HCT116 (cell line): ENCODE measurements around the gene UBAP2. TPM values are rescaled to one million over a fixed set of nuclear protein-coding genes. Genes with fewer than 3 reads are reported as not detected.

ENCODE experiments used
- ATAC-seq: fragments of 200-7000 bp; cut with Tn5 transposase; 2 replicates; pipeline ENCODE4 v1.9.1; 2020; ENCODE audit warnings: mild to moderate bottlenecking, moderate library complexity
- BruUV-seq: library from RNA; stranded (reverse); fragments of 400-500 nt; replicated peaks from 2 replicates; lab custom pipeline; 2021; lab: Mats Ljungman, UMichigan
- CTCF ChIA-PET: fragments of 300-600 bp; sonication (Branson Sonifier 250); formaldehyde crosslinking; loops from one replicate; lab custom pipeline; 2021; ENCODE audit warnings: antibody characterized with exemption; lab: Charles Lee
- POLR2A ChIA-PET: fragments of 300-600, 350-600 bp; sonication (Branson Sonifier 250); formaldehyde crosslinking; loops from one replicate; lab custom pipeline; 2021; ENCODE audit warnings: antibody characterized with exemption; lab: Charles Lee
- RAD21 ChIA-PET, 2 experiments: fragments of 300-600 bp; sonication (Branson Sonifier 250); formaldehyde crosslinking; loops; one replicate each; lab custom pipeline; 2023; ENCODE audit warnings: low total read pairs in 2 of 2; ENCODE audit not compliant: uncharacterized antibody in 2 of 2, unreplicated experiment in 2 of 2, low non-redundant PET in 1 of 2; lab: Charles Lee
- DNase-seq: peaks from one replicate; pipeline ENCODE4 v3.0.0-alpha.2; 2010; ENCODE audit warnings: low read depth, low spot score
- H2AFZ ChIP-seq: fragments of 200-600 bp; shearing (Covaris generic), sonication (generic); 2 replicates; pipeline ENCODE4 v1.6.1; 2017; ENCODE audit warnings: low read depth, mixed run types, mixed read lengths, antibody characterized with exemption, low read length; ENCODE audit not compliant: poor library complexity, severe bottlenecking
- H3K27ac ChIP-seq: 2 replicates; pipeline ENCODE4 v1.5.1; 2012; ENCODE audit warnings: low read depth, low read length
- H3K27me3 ChIP-seq: fragments of 200-600 bp; sonication (generic); 2 replicates; pipeline ENCODE4 v1.6.1; 2016; ENCODE audit warnings: mixed run types, low read length, mixed read lengths; ENCODE audit not compliant: insufficient read depth
- H3K36me3 ChIP-seq, 2 experiments: fragments of 200-500 bp in 1 of 2; fragments of 200-600 bp in 1 of 2; sonication (Bioruptor generic) in 1 of 2; sonication (generic) in 1 of 2; 2 replicates each; pipeline versions ENCODE4 v1.5.1 to v1.6.1; 2014 to 2016; ENCODE audit warnings: low read length in 2 of 2, inconsistent platforms in 1 of 2, mixed read lengths in 1 of 2, mixed run types in 1 of 2; ENCODE audit not compliant: insufficient read depth in 2 of 2, control insufficient read depth in 1 of 2
- H3K4me1 ChIP-seq, 2 experiments: fragments of 200-600 bp in 1 of 2; sonication (generic) in 1 of 2; 2 replicates each; pipeline versions ENCODE4 v1.5.1 to v1.6.1; 2012 to 2017; ENCODE audit warnings: low read length in 2 of 2, inconsistent platforms in 1 of 2, mild to moderate bottlenecking in 1 of 2, mixed read lengths in 1 of 2, mixed run types in 1 of 2, moderate library complexity in 1 of 2; ENCODE audit not compliant: insufficient read depth in 2 of 2, control insufficient read depth in 1 of 2
- H3K4me2 ChIP-seq: fragments of 200-600 bp; sonication (generic); 2 replicates; pipeline ENCODE4 v1.6.1; 2017; ENCODE audit warnings: mixed run types, low read length, mixed read lengths
- H3K4me3 ChIP-seq, 2 experiments: fragments of 200-600 bp in 1 of 2; sonication (generic) in 1 of 2; replicated peaks in 1 of 2; 2 replicates each; pipeline ENCODE4 v1.5.1; 2011 to 2016; ENCODE audit warnings: low read length in 2 of 2, control low read depth in 1 of 2, low read depth in 1 of 2, mild to moderate bottlenecking in 1 of 2, mixed read lengths in 1 of 2, mixed run types in 1 of 2
- H3K79me2 ChIP-seq: fragments of 200-600 bp; sonication (generic); 2 replicates; pipeline ENCODE4 v1.6.1; 2017; ENCODE audit warnings: mild to moderate bottlenecking, mixed run types, low read length, moderate library complexity, mixed read lengths; ENCODE audit not compliant: insufficient read depth
- H3K9ac ChIP-seq: fragments of 200-600 bp; sonication (generic); 2 replicates; pipeline ENCODE4 v1.6.1; 2016; ENCODE audit warnings: low read length, mixed read lengths
- H3K9me2 ChIP-seq: fragments of 200-600 bp; sonication (generic), shearing (Covaris generic); 2 replicates; pipeline ENCODE4 v1.6.1; 2017; ENCODE audit warnings: mixed run types, mild to moderate bottlenecking, moderate library complexity; ENCODE audit not compliant: insufficient read depth
- H3K9me3 ChIP-seq, 2 experiments: fragments of 200-500 bp in 1 of 2; fragments of 200-600 bp in 1 of 2; sonication (Bioruptor generic) in 1 of 2; sonication (generic) in 1 of 2; 2 replicates each; pipeline ENCODE4 v1.6.1; 2014 to 2017; ENCODE audit warnings: low read length in 2 of 2, mixed read lengths in 2 of 2, inconsistent platforms in 1 of 2, low read depth in 1 of 2, mild to moderate bottlenecking in 1 of 2, mixed run types in 1 of 2, moderate library complexity in 1 of 2; ENCODE audit not compliant: control insufficient read depth in 1 of 2, insufficient read depth in 1 of 2
- H4K20me1 ChIP-seq: fragments of 200-600 bp; sonication (generic), shearing (Covaris generic); 2 replicates; pipeline ENCODE4 v1.6.1; 2017; ENCODE audit warnings: mixed run types, mild to moderate bottlenecking, moderate library complexity; ENCODE audit not compliant: insufficient read depth
- ATF3 ChIP-seq: IDR thresholded peaks from 2 replicates; pipeline ENCODE4 v1.6.1; 2012
- CBX3 ChIP-seq: IDR thresholded peaks from 2 replicates; pipeline ENCODE4 v1.6.1; 2012; ENCODE audit warnings: low read depth
- CEBPB ChIP-seq: IDR thresholded peaks from 2 replicates; pipeline ENCODE4 v1.6.1; 2012; ENCODE audit warnings: low read depth
- CTCF ChIP-seq, 3 experiments: fragments of 200-600 bp in 1 of 3; sonication (generic) in 1 of 3; IDR thresholded peaks in 2 of 3; conservative IDR thresholded peaks in 1 of 3; 2 replicates each; pipeline ENCODE4 v1.5.1; 2012 to 2017; ENCODE audit warnings: low read depth in 2 of 3, low read length in 2 of 3, antibody characterized with exemption in 1 of 3, borderline replicate concordance in 1 of 3, control low read depth in 1 of 3, mild to moderate bottlenecking in 1 of 3, mixed read lengths in 1 of 3, mixed run types in 1 of 3, moderate library complexity in 1 of 3; ENCODE audit not compliant: insufficient read depth in 1 of 3
- EGR1 ChIP-seq: IDR thresholded peaks from 2 replicates; pipeline ENCODE4 v1.6.1; 2012; ENCODE audit warnings: low read depth
- EZH2phosphoT487 ChIP-seq: fragments of 200-600 bp; IDR thresholded peaks from 2 replicates; pipeline ENCODE4 v1.6.1; 2018; ENCODE audit warnings: antibody characterized with exemption, borderline replicate concordance
- JUND ChIP-seq: IDR thresholded peaks from 2 replicates; pipeline ENCODE4 v1.6.1; 2012
- MAX ChIP-seq: IDR thresholded peaks from 2 replicates; pipeline ENCODE4 v1.6.1; 2012
- POLR2A ChIP-seq: IDR thresholded peaks from 2 replicates; pipeline ENCODE4 v1.7.0; 2011; ENCODE audit warnings: borderline replicate concordance; ENCODE audit not compliant: insufficient read depth, insufficient read length; ENCODE audit errors: extremely low read depth
- POLR2AphosphoS5 ChIP-seq: IDR thresholded peaks from 2 replicates; pipeline ENCODE4 v1.6.1; 2011; ENCODE audit warnings: mild to moderate bottlenecking, low read depth, low read length, moderate library complexity
- RAD21 ChIP-seq: IDR thresholded peaks from 2 replicates; pipeline ENCODE4 v1.6.1; 2012; ENCODE audit warnings: low read depth, mild to moderate bottlenecking
- REST ChIP-seq: IDR thresholded peaks from 2 replicates; pipeline ENCODE4 v1.6.1; 2012; ENCODE audit warnings: low read depth
- SIN3A ChIP-seq: IDR thresholded peaks from 2 replicates; pipeline ENCODE4 v1.6.1; 2012; ENCODE audit warnings: low read depth
- SP1 ChIP-seq: IDR thresholded peaks from 2 replicates; pipeline ENCODE4 v1.6.1; 2012; ENCODE audit warnings: low read depth
- SRF ChIP-seq: IDR thresholded peaks from 2 replicates; pipeline ENCODE4 v1.6.1; 2012; ENCODE audit warnings: low read depth
- TCF7L2 ChIP-seq: IDR thresholded peaks from 2 replicates; pipeline ENCODE4 v1.7.0; 2011; ENCODE audit warnings: borderline replicate concordance, inconsistent platforms; ENCODE audit not compliant: insufficient read depth, insufficient read length; ENCODE audit errors: extremely low read depth
- ZBTB33 ChIP-seq: IDR thresholded peaks from 2 replicates; pipeline ENCODE4 v1.6.1; 2011; ENCODE audit warnings: mild to moderate bottlenecking, low read length, moderate library complexity; ENCODE audit not compliant: insufficient replicate concordance; ENCODE audit errors: extremely low read depth
- ZFX ChIP-seq: fragments of 450-650 bp; IDR thresholded peaks from 2 replicates; pipeline ENCODE4 v1.6.1; 2017
- intact Hi-C: fragments of 100-400 bp; cut with micrococcal nuclease; formaldehyde crosslinking; loops from 2 replicates; pipeline ENCODE4 v1.10.0; 2022
- total RNA-seq: library from RNA; stranded (reverse); gene quantifications from one replicate; pipeline ENCODE4 v1.2.1, GENCODE V29; 2021; ENCODE audit not compliant: unreplicated experiment

UBAP2 gene
- total RNA-seq, 1 experiment from 2014 or later = 51.3 TPM

GRCh38 chr9:33913541-33913940 is 135.1 kb downstream of the UBAP2 start:
- peaks cover 6 to 28% of the 10 kb centered on the region in 2 experiments; a peak in 3 of 4 replicates for H3K36me3 ChIP-seq
- no peak overlapping the region for H3K4me2 ChIP-seq
- ChIA-PET RAD21 (no interaction called here), CTCF (interaction anchor here (1.1 to 1.7 kb wide), 2 partner anchors 11 to 176 kb away, joined by 3 to 7 read pairs; no protein-coding TSS in a partner anchor), POLR2A (no interaction called here)
- no TSS peak for BruUV-seq
- H2AFZ ChIP-seq = no peak overlapping the region
- H3K27me3 ChIP-seq = no peaks in the 10 kb centered on the region
- DNase-seq (no peak), ATAC-seq (no peak)
- intact Hi-C loops = loop anchor here (10.0 kb wide), 1 partner anchor 99 kb away; the partner anchor contains the start of gene UBE2R2
- no peak overlapping the region for H3K9ac ChIP-seq
- no peaks in the 10 kb centered on the region for H3K9me3 ChIP-seq
- TF ChIP-seq CEBPB (no peak), CTCF (IDR thresholded peaks at IDR 0.05 in 2 of 3, conservative IDR thresholded peaks at IDR 0.05 in 1 of 3; ENCODE audit: borderline replicate concordance in 1 of 3, insufficient read depth in 1 of 3, low read depth in 2 of 3, low read length in 2 of 3) (no peak), SRF (no peak), POLR2A (no peak), JUND (no peak), CBX3 (no peak), EZH2phosphoT487 (no peak), ZBTB33 (no peak), SP1 (no peak), ZFX (no peak), RAD21 (no peak), SIN3A (no peak), TCF7L2 (no peak), EGR1 (no peak), ATF3 (no peak), MAX (no peak), REST (no peak), POLR2AphosphoS5 (no peak)
- no peaks in the 10 kb centered on the region for H3K4me1 ChIP-seq
- H3K27ac ChIP-seq = no peak overlapping the region
- H3K4me3 ChIP-seq = no peak overlapping the region
- no peaks in the 10 kb centered on the region for H3K9me2 ChIP-seq
- H3K79me2 ChIP-seq = peaks cover 31% of the 10 kb centered on the region
- peaks cover 3% of the 10 kb centered on the region; the same call in 1 of the 2 replicates for H4K20me1 ChIP-seq
